Stimulated activated CD4-positive, alpha-beta T cell treated with anti-CD3 and anti-CD28 coated beads, Interleukin-12 subunit alpha, Interleukin-12 subunit beta, amount 100 ng/mL, for 48 hours (primary cell): Measurements from ENCODE around the gene PLCD3.
A peak's percentile ranks its signal among the peaks of the same experiment; 100 is the strongest.

Experiments used
- DNase-seq, 3 donors: peaks; one replicate each; pipeline ENCODE4 v3.0.0-alpha.2; 2020; ENCODE audit warnings: low read depth in 2 of 3, low spot score in 1 of 3

The PLCD3 gene

GRCh38 chr17:45150911-45151809 lies 18.8 kb upstream of the PLCD3 start:
- DNase-seq = no peak

- peak in 2 of 3 donors; percentile 25 to 50 for DNase-seq
Measured at GRCh38 chr17:45149669-45150664, 17.7 kb upstream of the PLCD3 start.

- DNase-seq = peak; percentile 48 to 65 (median 62)
Measured at GRCh38 chr17:45149037-45149668, 16.8 kb upstream of the PLCD3 start.

- peak; percentile 97 to 98 (median 98) for DNase-seq
Measured at GRCh38 chr17:45148183-45149036, 16.1 kb upstream of the PLCD3 start, which contains the start of gene HEXIM1. TSS of gene HEXIM1 (plus strand) at chr17:45148475. CDS start at chr17:45149191, 716 bp downstream.

GRCh38 chr17:45147581-45148182 lies 15.4 kb upstream of the PLCD3 start:
- DNase-seq = peak; percentile 73 to 74 (median 73)

- no peak for DNase-seq
Measured at GRCh38 chr17:45146890-45147580, 14.7 kb upstream of the PLCD3 start.

GRCh38 chr17:45146592-45146889 lies 14.2 kb upstream of the PLCD3 start:
- no peak for DNase-seq

- no peak for DNase-seq
Measured at GRCh38 chr17:45146166-45146565, 13.9 kb upstream of the PLCD3 start.

GRCh38 chr17:45145035-45145389 lies 12.7 kb upstream of the PLCD3 start:
- no peak for DNase-seq

- no peak for DNase-seq
Measured at GRCh38 chr17:45144199-45145034, 12.1 kb upstream of the PLCD3 start.

- DNase-seq = peak in 1 of 3 donors; percentile 24
Measured at GRCh38 chr17:45143767-45144198, 11.5 kb upstream of the PLCD3 start.

- DNase-seq = no peak
Measured at GRCh38 chr17:45143094-45143670, 10.9 kb upstream of the PLCD3 start.

GRCh38 chr17:45139533-45139920 lies 7.2 kb upstream of the PLCD3 start:
- no peak for DNase-seq

GRCh38 chr17:45138911-45139532 lies 6.7 kb upstream of the PLCD3 start:
- DNase-seq = no peak

- DNase-seq = no peak
Measured at GRCh38 chr17:45137561-45138305, 5.4 kb upstream of the PLCD3 start.

- DNase-seq = no peak
Measured at GRCh38 chr17:45136846-45137560, 4.7 kb upstream of the PLCD3 start.
